ENCODE results near the gene N4BP2L2.

N4BP2L2 gene

DNA sequence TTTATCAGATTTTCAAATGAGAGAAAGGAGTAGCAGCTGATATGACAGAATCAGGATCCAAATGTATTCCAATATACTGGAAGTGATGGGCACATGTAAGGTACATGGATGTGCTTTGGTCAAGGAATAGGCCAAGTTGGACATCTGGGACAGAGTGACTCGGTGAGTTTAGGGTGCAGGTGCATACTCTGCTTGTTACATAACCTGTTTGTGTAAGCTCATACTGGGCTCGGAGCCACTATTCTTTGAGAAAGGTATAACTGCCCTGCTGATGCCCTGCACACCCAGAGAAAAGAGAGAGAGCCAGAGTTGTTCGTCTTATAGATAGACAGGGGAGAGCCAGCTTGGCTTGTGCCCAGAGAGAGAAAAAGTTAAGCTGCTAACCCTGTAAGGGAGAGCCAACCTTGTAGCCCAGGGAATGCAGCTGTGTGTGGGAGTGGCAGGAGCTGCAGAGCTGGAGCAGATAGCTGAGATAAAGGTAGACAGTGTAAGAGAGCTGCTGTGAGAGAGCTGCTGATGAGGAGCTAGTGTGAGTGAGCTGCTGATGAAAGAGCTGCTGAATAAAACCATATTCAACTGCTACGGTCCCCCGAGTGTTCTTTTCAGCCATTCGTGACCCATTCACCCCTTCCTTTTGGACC, 70.0 kb downstream of the N4BP2L2 start:
- no peak for DNase-seq (ENCODE audit: low read depth in 2 of 2)

DNA sequence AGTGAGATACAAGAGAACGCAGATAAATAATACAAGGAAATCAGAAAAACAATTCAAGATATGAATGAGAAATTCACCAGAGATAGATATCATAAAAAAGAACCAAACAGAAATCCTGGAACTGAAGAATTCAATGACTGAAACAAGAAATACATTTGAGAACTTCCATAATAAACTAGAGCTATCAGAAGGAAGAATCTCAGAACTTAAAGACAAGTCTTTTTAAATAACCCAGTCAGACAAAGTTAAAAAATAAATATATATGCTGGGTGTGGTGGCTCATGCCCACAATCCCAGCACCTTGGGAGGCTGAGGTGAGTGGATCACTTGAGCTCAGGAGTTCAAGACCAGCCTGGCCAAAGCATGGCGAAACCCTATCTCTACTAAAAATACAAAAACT, 82.0 kb downstream of the N4BP2L2 start:
- DNase-seq (ENCODE audit: low read depth in 2 of 2), result no peak

DNA sequence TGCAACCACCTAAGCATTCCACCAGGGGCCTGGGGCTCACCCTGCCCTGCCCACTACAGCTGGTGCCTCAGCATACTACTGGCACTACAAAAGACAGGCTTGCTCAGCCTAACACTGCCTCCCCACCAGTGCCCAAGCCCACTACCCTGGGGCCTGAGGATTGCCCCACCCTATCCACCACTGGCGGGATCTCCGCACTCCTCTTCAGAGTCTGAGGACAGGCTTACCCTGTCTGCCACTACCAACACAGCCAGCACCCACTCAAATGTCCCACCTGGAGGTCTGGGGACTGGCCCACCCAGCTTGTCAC, 83.0 kb downstream of the N4BP2L2 start:
- no peak for DNase-seq (ENCODE audit: low read depth in 2 of 2)

DNA sequence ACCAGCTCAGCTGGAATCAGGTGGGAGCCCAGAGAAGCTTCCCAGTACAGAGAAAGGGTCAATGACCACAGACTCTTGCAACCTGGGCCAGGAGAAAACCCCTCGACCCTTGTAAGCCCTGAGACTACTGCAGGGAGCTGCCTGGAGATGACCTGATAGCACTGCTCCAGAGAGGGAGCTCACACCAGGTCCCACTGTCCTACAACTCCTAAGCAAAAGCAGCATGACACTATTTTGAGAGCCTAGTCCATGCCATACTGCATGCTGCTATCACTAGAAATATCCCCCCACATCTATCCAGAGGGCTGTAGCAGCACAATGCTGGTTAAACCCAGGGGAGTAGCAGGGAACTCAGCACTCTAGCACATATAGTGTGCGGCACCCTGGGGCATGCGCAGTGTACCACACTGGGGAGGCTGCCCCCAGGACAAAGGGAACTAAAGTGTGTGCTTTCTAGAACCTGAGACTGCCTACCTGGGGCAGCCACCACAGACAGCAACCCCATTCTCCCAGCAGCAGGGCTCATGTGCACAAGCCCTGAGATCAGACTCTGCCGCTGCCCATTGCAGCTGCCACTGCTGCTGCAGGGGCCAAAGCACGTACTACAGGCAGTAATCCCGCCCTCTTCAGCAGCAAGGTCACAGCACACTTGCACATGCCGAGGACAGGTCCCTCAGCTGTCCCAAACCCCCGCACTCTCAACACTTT, 83.6 kb downstream of the N4BP2L2 start:
- no peak for DNase-seq (ENCODE audit: low read depth in 2 of 2)

DNA sequence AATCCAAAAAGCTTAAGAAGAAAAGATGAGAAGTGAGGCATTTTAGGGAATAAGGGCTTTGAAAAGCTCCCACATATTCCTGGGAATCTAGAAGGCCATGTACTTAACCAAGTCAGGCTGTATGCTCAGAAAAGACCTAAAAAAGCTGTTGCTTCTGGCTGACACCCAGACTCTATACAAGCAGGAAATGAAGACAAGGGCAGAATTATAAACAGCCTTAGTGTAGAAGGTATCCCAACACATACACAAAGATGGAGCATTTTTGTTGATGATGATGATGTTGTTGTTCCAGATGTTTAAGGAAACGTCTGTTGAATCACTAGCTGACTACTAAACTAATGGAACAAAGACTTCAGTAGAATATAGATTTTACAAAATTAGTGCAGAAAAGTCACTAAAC, 84.6 kb downstream of the N4BP2L2 start:
- DNase-seq (ENCODE audit: low read depth in 2 of 2), result no peak

DNA sequence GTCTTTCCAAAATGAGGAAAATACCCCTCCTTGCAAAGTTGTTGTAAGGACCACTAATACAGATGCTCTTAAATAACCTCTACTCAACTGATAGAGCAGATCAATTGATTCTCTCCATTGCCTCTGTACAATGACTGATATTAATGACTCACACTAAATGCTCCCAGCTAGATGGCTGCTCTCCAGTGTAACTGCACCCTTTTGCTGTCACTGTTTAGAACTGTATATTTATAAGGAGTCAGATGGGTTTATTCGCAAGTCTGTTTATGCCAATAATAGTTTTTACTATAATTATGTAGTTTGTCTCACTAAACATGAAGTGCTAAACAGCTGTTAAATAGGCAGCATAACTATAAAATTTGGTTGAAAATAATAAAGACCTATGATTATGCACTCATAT, 89.6 kb downstream of the N4BP2L2 start:
- DNase-seq (ENCODE audit: low read depth in 2 of 2), result no peak

DNA sequence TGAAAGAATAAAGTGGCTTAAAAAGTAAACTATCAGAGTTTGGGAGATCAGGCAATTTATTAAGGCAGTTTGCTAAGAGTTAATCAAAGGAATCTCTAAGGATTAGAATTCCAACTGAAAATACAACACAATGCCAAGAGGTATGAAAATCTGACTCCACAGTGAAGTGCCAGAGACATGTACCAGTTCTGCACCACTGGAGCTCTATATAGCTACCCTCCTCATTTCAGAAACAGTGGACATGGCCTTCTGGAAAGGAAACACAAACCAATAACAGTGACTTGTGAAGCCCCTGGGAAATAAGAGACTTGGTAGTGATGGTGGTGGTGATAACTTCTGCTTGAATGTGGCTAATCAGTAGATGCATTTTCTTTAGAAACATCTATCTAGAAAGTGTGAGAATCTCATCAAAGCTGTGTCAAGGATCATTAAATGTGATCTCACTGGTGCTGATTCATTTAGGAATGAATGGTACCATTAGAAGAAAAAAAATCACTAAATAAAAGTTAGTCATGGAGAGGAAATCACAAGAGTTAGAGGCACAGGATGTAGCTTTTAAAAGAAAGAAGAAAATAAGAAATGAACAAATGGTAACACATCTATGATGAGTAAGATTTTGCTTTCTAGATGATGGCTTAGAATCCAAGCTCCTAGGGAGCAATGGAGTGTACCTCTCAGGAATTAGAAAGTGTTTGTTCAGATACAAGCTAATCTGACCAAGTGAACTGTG, 90.5 kb downstream of the N4BP2L2 start:
- DNase-seq (ENCODE audit: low read depth in 2 of 2), result no peak

DNA sequence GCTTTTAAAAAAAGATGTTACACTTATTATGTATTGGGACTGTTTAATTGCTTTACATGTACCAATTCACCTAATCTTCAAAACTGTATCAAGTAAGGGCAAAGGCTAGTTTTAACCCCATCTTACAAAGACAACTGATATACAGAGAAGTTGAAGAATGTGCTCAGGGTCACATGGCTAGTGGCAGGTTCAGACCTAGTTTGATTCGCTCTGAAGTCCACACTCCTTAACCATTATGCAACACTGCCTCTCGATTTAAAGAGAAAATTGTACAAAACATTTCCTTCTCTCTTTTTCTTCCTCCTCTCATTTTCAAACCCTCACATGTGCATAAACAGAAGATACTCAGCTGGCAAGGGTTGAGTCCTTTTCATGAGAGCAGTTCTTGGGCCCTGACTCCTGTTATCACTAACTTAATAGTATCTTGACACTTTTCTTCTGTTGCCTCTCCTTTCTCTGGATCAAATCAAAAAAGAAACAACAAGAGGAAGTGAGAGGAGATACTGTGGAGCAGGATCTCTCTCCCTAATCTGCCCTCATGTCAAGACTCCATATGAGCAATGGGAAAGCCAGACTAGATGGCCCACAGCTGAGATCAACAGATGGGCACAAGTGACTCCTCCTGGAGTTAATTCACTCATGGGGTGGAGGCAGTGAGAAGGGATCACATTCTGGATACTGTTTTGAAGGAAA, 91.7 kb downstream of the N4BP2L2 start:
- no peak for DNase-seq (ENCODE audit: low read depth in 2 of 2)

DNA sequence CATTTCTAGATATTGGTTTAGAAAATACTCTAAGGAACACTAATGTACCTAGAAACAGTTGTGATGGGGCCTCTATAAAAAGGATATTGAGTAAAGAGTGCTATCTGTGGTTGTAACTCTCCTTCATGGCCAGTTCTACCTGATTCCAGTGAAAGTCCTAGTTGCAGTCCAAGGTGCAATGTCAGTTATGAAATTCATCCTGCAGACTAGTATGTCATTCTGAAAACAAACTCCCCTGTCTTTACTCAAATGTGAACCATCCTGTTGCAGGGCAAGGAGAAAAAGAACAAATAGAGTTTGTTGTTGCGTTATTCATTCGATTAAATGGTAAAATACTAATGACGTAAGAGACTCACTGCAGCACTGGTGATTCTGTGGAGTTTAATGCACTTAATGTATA, 92.4 kb downstream of the N4BP2L2 start:
- DNase-seq (ENCODE audit: low read depth in 2 of 2), result no peak

DNA sequence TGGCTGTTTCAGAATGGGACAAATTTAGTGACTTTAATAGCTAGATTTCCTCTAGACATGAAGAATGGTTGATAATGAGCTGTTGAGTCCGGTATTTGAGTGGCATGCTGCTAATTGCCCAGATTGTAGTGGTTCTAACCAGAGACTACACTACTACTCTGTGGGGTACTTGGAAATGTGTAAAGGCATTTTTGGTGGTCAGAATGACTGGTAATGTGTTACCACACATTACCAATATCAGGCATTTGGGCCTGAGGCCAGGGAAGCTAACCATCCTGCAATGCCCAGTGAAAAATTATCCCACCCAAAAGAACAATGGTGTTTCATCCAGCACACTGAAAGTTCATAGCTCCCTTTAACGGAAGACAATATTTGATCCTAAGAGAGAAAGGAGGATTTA, 93.1 kb downstream of the N4BP2L2 start:
- no peak for DNase-seq (ENCODE audit: low read depth in 2 of 2)

DNA sequence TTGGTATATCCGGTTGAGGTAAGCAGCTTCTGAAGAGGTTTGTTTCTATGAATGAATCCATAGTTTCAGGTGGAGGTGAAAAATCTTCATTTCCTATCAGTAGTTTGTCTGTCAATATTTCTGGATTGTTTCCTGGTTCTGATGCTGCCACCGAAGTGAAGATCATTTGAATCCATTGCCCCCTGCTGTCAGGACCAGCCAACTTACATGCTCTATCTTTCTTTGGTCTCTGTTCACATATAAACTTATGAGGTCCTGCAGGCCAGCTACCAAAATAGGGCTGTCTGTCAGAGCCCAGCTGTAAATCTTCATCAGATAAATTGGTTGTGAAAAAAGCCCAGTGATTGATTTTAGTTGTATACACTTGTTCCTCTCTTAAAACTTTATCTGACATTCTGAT, 95.5 kb downstream of the N4BP2L2 start:
- DNase-seq (ENCODE audit: low read depth in 2 of 2), result no peak

DNA sequence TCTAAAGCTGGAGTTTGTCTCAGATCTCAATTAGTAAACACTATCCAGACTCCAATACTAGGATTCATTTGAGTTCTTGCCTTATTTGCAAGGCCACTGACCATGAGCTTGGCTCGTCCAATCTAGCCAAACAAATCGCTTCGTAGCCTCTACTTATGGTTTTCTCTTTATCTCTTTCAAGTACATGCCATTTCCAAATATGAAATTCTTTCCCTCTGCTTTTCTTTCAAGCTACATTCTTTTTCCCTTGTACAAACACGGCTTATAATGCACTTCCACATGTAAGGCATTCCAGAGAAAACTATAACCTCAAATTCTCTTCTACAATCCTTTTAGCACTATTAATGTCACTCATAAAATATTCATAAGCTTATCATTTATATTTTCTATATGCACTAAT, 99.7 kb downstream of the N4BP2L2 start:
- no peak for DNase-seq (ENCODE audit: low read depth in 2 of 2)

DNA sequence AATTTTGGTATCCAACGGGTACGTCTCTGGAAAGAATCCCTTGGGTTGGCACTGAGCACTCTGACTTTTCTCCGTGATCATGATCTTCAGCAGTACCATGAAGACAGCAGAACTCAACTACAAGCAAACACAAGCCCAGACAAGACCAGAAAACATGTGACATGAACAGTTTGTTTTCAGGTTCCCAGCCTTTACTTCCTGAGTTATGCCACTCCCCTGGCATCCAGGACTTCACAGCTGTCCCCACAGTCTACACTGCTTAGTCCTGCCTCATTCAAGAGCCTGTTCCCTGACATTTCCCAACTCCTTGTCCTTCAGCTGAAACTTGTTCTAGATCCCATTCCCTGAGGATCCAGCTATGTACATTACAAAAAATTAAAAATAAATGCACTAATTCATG, 105.7 kb downstream of the N4BP2L2 start:
- DNase-seq (ENCODE audit: low read depth in 2 of 2), result no peak

DNA sequence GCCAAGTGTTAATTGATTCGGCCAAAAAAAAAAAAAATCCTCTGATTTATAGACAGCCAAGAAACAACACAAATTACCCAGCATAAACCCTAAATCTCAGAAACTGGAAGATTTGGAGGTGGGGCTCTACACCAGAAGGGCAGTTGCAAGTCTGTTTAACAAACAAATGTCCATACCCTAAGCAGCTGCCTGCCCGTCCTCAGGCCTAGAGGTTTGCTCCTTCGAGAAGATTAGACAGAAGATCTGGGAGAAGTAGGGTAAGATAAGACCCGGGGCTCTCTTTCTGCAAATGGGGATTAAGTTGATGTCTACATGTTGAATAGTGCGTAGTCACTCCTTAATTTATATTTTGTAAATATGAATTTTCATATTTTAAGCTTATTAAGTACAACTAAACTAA, 107.2 kb downstream of the N4BP2L2 start:
- DNase-seq (ENCODE audit: low read depth in 2 of 2), result no peak

DNA sequence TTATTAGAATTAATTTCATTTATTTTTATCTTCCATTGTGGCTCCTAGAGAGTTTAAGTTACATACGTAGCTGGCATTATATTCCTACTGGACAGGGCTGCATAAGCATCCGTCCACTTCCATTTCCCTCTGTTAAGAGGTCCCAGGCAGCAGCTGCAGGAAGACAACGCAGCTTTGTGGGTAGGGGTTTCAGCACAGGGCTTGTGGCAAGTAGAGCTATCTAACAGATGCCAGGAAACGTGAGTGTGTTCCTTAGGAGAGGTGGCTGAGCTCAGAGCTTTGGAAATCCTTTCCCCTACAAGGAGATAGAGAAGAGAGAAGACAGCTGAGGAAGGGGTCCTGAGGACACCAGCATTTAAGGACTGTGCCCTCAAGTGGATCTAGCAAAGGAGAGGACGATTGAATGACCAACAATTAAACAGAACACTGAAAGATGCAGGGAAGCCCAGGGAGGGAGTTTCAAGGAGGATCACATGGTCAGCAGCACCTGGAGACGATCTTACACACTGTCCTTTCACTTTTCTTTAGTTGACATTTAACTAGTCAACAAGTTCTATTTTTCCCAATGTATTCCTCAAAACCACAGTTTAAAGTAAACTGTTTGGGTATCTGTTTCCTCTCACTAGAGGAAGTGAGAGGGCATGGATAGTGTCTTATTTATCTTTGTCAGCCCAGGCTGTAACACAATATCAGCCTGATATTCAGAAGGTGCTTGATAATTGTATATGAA, 108.4 kb downstream of the N4BP2L2 start:
- no peak for DNase-seq (ENCODE audit: low read depth in 2 of 2)

DNA sequence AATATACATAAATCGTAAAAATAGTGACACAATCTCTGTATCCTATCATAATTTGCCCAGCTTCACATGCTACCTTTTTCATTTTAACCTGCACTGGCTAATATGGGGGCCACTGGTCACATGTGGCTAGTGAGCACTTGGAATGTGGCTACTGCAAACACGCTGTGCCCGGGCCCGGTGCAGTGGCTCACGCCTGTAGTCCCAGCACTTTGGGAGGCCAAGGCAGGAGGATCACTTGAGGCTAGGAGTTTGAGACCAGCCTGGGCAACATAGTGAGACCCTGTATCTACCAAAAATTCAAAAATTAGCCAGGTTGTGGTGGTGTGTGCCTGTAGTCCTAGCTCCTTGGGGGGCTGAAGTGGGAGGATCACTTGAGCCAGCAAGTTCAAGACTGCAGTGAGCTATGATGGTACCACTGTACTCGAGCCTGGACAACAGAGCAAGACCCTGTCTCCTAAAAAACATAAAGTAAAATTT, 109.1 kb downstream of the N4BP2L2 start:
- DNase-seq (ENCODE audit: low read depth in 2 of 2), result no peak

DNA sequence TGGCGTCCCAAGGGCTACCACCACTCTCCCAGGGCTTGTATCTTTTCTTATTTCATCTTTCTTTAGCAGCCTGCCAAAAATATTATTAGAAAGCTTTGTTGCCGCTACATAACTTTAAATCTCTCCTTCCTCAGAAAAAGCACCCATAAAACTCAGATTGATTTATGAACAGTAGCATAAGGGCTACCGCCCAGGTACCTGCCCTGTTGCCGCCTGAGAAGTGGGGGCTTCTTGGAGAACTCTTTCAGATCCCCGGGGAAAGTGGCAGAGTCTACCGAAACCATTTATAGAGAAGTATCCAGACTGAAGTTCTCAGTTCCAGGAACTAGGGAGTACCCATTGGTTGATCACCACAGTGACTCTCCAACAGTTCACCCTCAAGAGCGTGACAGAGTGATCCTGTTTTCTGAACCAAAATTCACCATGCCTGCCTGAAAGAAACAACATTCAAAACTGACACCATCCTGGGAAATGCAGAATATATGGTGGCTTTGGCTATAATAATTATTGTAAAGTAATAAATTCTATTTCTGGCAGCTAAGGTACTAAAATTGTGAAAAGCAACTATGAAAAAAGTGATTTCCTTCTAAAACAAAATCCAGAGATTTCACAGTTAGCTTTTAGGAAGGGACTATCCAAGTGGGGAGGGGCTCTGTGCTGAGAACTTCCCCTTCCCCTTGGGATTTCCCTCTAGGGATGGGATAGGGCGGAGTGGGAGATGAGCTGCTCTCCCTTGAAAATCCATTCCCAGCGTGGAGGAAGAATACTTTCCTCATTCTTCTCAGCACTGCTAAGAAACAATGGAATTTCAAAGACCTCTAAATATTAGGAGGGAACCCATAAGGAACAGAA, 109.8 kb downstream of the N4BP2L2 start:
- DNase-seq (ENCODE audit: low read depth in 2 of 2), result no peak

DNA sequence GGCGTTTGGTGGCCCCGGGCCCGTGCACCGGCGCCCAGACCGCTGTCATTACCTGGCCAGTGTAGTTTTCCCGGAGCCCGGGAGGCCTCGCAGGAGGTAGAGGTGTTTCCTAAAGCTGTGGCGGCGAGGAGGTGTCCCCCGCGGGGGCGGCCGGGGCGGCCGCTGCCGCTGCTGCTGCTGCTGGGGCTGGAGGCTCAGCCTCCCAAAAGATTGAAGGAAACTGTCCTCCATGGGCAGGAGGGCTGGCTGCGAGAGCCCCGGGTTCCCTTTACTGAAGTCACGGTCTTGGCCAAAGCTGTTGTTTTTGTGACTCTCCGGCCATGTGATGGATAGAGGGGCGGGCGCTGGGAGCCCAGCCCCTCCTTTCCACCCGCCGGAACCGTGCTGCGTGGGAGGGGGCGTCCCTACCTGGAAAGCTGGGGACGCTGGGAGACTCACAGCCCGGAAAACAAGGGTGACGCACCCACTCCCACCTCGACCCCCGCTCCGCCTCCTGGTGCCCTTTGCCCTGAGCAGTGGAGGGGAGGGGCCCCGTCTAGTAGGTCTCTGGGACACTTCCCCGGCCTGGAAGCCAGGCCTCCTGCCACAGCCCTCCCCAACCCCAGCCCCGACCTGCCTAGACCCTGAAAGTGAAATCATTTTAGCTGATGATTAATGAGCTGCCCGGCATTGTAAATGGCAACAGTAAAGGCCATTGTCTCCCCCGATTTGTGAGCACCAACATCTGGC, 110.6 kb downstream of the N4BP2L2 start, which contains the start of gene N4BP2L1:
Gene N4BP2L1, minus strand, starts transcription at position 279 of the 729 bp plus-strand sequence. Its CDS starts 48 bp downstream, at position 231.
- DNase-seq (ENCODE audit: low read depth in 2 of 2), result no peak

DNA sequence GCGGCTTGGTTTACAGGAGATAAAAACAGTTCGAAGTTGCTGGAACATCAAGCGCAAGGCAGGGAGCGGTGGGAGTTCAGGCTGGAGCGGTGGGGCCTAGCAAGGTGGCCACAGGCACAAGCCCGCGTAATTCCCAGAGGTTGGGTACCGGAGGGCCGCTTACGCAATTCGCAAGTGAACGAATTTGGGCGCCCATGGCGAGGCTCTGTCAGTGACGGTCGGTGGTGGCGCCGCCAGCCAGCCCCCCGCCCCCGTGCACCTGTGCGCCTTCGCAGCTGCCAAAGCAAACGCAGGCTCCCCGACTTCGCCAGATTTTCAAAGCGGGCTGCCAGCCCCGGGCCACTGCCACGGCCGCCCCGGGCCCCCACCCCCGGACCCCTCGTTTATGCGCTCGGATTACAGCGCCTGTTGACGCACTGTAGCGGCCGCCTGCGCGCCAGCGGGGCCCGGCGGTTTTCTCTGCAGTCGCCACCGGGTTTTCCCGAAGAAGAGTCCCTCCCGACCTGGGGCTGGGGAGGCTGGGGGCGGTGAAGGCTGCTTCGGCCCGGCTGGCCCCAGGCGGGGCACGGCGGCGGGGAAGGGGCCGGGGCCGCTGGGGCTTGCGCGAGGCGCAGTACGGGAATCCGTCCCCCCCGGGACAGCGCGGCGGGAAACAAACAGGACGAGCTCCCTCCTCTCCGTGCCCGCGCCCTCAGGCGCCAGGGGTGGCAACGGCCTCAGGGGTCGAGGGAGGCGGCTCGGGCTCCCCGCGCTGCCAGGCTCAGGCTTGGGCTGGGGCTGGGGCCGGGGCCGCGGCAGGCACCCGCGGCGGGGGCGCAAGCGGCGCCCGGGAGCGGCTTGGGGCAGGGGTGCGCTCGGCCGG, 111.4 kb downstream of the N4BP2L2 start:
- no peak for DNase-seq (ENCODE audit: low read depth in 2 of 2)
